H9 (cell line): ENCODE data around the gene RCAN1. TPM values are rescaled to one million over a fixed set of nuclear protein-coding genes. Genes with fewer than 3 reads are reported as not detected.

Source experiments
- DNase-seq: peaks from one replicate; pipeline ENCODE4 v3.0.0-alpha.2; 2017
- H2AFZ ChIP-seq: one replicate; pipeline ENCODE4 v1.6.1; 2013; ENCODE audit warnings: mild to moderate bottlenecking, low read length, control low read depth, moderate library complexity
- H2AK5ac ChIP-seq: 2 replicates; pipeline ENCODE4 v1.6.1; 2013; ENCODE audit warnings: low read length, control low read depth, mixed read lengths; ENCODE audit not compliant: insufficient read length
- H2BK120ac ChIP-seq: one replicate; pipeline ENCODE4 v1.6.1; 2013; ENCODE audit warnings: low read depth, mild to moderate bottlenecking, low read length, control low read depth, inconsistent platforms; ENCODE audit not compliant: poor library complexity, severe bottlenecking
- H2BK12ac ChIP-seq: 2 replicates; pipeline ENCODE4 v1.6.1; 2013; ENCODE audit warnings: low read length, control low read depth, mixed read lengths, low read depth; ENCODE audit not compliant: insufficient read length
- H2BK15ac ChIP-seq: 2 replicates; pipeline ENCODE4 v1.6.1; 2013; ENCODE audit warnings: low read depth, low read length, control low read depth
- H2BK20ac ChIP-seq: one replicate; pipeline ENCODE4 v1.6.1; 2013; ENCODE audit warnings: low read depth, mild to moderate bottlenecking, low read length, control low read depth, inconsistent platforms; ENCODE audit not compliant: poor library complexity, severe bottlenecking
- H2BK5ac ChIP-seq: 2 replicates; pipeline ENCODE4 v1.6.1; 2013; ENCODE audit warnings: low read length, control low read depth, mixed read lengths; ENCODE audit not compliant: insufficient read length
- H3K14ac ChIP-seq: 2 replicates; pipeline ENCODE4 v1.6.1; 2013; ENCODE audit warnings: low read length, control low read depth; ENCODE audit not compliant: insufficient read depth
- H3K18ac ChIP-seq: 2 replicates; pipeline ENCODE4 v1.6.1; 2013; ENCODE audit warnings: low read depth, mild to moderate bottlenecking, mixed read lengths, low read length, control low read depth; ENCODE audit not compliant: insufficient read length
- H3K23ac ChIP-seq: 2 replicates; pipeline ENCODE4 v1.6.1; 2013; ENCODE audit warnings: low read length, control low read depth, mixed read lengths, low read depth; ENCODE audit not compliant: insufficient read length
- H3K23me2 ChIP-seq: 2 replicates; pipeline ENCODE4 v1.6.1; 2013; ENCODE audit warnings: low read depth, mild to moderate bottlenecking, mixed read lengths, low read length, control low read depth; ENCODE audit not compliant: insufficient read length, poor library complexity, severe bottlenecking
- H3K27ac ChIP-seq: 2 replicates; pipeline ENCODE4 v1.5.1; 2013; ENCODE audit warnings: low read length, control low read depth, mixed read lengths, low read depth; ENCODE audit not compliant: insufficient read length
- H3K27me3 ChIP-seq: 2 replicates; pipeline ENCODE4 v1.6.1; 2013; ENCODE audit warnings: low read length, control low read depth, inconsistent platforms; ENCODE audit not compliant: insufficient read depth
- H3K4ac ChIP-seq: 2 replicates; pipeline ENCODE4 v1.6.1; 2013; ENCODE audit warnings: low read depth, mild to moderate bottlenecking, control low read depth, inconsistent platforms, low read length, moderate library complexity
- H3K4me1 ChIP-seq: 2 replicates; pipeline ENCODE4 v1.6.1; 2013; ENCODE audit warnings: low read length, control low read depth, inconsistent platforms; ENCODE audit not compliant: insufficient read depth
- H3K4me2 ChIP-seq: 2 replicates; pipeline ENCODE4 v1.6.1; 2013; ENCODE audit warnings: low read length, control low read depth, mixed read lengths; ENCODE audit not compliant: insufficient read length, insufficient read depth
- H3K56ac ChIP-seq: 2 replicates; pipeline ENCODE4 v1.6.1; 2013; ENCODE audit warnings: low read depth, mild to moderate bottlenecking, mixed read lengths, low read length, control low read depth; ENCODE audit not compliant: insufficient read length
- H3K79me1 ChIP-seq: 2 replicates; pipeline ENCODE4 v1.6.1; 2013; ENCODE audit warnings: low read depth, mild to moderate bottlenecking, moderate library complexity, low read length, control low read depth, inconsistent platforms; ENCODE audit not compliant: insufficient read depth, poor library complexity, severe bottlenecking
- H3K79me2 ChIP-seq: 2 replicates; pipeline ENCODE4 v1.6.1; 2013; ENCODE audit warnings: low read length, control low read depth, inconsistent platforms; ENCODE audit not compliant: insufficient read depth
- H3K9ac ChIP-seq: 2 replicates; pipeline ENCODE4 v1.6.1; 2013; ENCODE audit warnings: low read length, control low read depth, mixed read lengths; ENCODE audit not compliant: insufficient read length; ENCODE audit errors: extremely low read depth
- H3K9me3 ChIP-seq: one replicate; pipeline ENCODE4 v1.6.1; 2013; ENCODE audit warnings: low read depth, low read length, inconsistent platforms; ENCODE audit not compliant: control insufficient read depth
- H3T11ph ChIP-seq: one replicate; pipeline ENCODE4 v1.6.1; 2013; ENCODE audit warnings: mild to moderate bottlenecking, low read length, control low read depth, inconsistent platforms
- H4K20me1 ChIP-seq: one replicate; pipeline ENCODE4 v1.6.1; 2013; ENCODE audit not compliant: control insufficient read depth, insufficient read length, insufficient read depth
- H4K5ac ChIP-seq: 2 replicates; pipeline ENCODE4 v1.6.1; 2013; ENCODE audit warnings: low read depth, mild to moderate bottlenecking, mixed read lengths, low read length, control low read depth; ENCODE audit not compliant: insufficient read length
- H4K8ac ChIP-seq: replicated peaks from 2 replicates; pipeline ENCODE4 v1.6.1; 2013; ENCODE audit warnings: low read length, control low read depth, mixed read lengths, low read depth; ENCODE audit not compliant: insufficient read length
- H4K91ac ChIP-seq: 2 replicates; pipeline ENCODE4 v1.6.1; 2013; ENCODE audit warnings: low read depth, mild to moderate bottlenecking, moderate library complexity, mixed read lengths, low read length, control low read depth; ENCODE audit not compliant: insufficient read length
- H3K27ac Mint-ChIP-seq, 3 experiments: 2 replicates in 2 of 3; 3 replicates in 1 of 3; pipeline ENCODE4 v1.8.0; 2020 to 2021; ENCODE audit warnings: mixed read lengths in 3 of 3, mild to moderate bottlenecking in 1 of 3, moderate library complexity in 1 of 3
- H3K27me3 Mint-ChIP-seq: 2 replicates; pipeline ENCODE4 v1.8.0; 2021; ENCODE audit warnings: low read depth, mild to moderate bottlenecking, moderate library complexity, mixed read lengths
- H3K36me3 Mint-ChIP-seq, 3 experiments: 2 replicates in 2 of 3; 3 replicates in 1 of 3; pipeline ENCODE4 v1.8.0; 2020 to 2021; ENCODE audit warnings: low read depth in 3 of 3, mixed read lengths in 3 of 3; ENCODE audit not compliant: insufficient read depth in 1 of 3
- H3K4me1 Mint-ChIP-seq, 2 experiments: 2 replicates each; pipeline ENCODE4 v1.8.0; 2020; ENCODE audit warnings: mixed read lengths in 2 of 2
- H3K4me3 Mint-ChIP-seq, 2 experiments: 2 replicates in 1 of 2; 3 replicates in 1 of 2; pipeline ENCODE4 v1.8.0; 2020 to 2021; ENCODE audit warnings: mild to moderate bottlenecking in 2 of 2, mixed read lengths in 2 of 2, moderate library complexity in 1 of 2
- H3K9me3 Mint-ChIP-seq, 2 experiments: 2 replicates in 1 of 2; 3 replicates in 1 of 2; pipeline ENCODE4 v1.8.0; 2020; ENCODE audit warnings: mild to moderate bottlenecking in 2 of 2, mixed read lengths in 2 of 2, moderate library complexity in 1 of 2
- CTCF ChIP-seq: fragments of 200-600 bp; sonication (generic); conservative IDR thresholded peaks from 3 replicates; pipeline ENCODE4 v1.8.0; 2021; ENCODE audit warnings: antibody characterized with exemption, mild to moderate bottlenecking
- WGBS: extraction: QIAGEN DNeasy Blood & Tissue Kit; methylation state at CpG from one replicate; pipeline ENCODE4 v1.1.7; 2013; ENCODE audit warnings: missing lambda C conversion rate, low lambda C conversion rate, mixed read lengths; ENCODE audit not compliant: insufficient read length; ENCODE audit errors: extremely low coverage; 5-methylcytosine and 5-hydroxymethylcytosine counted together
- total RNA-seq: library from RNA; stranded (reverse); gene quantifications from 2 replicates; pipeline ENCODE4 v1.2.1, GENCODE V29; 2021

The RCAN1 gene
- total RNA-seq, 1 experiment from 2014 or later = 7.0 TPM

- H3K23me2 ChIP-seq = no peaks in the 10 kb centered on the region
- no peak overlapping the region for H2BK15ac ChIP-seq
- H3K79me2 ChIP-seq = no peaks in the 10 kb centered on the region
- WGBS = no CpG with 5 or more reads among the region's 10 CpGs
- no peaks in the 10 kb centered on the region for H3K79me1 ChIP-seq
- H3K4me1 ChIP-seq = peaks cover 4% of the 10 kb centered on the region
- no peaks in the 10 kb centered on the region for H3K27me3 ChIP-seq
- peaks cover 6% of the 10 kb centered on the region for H3K27me3 Mint-ChIP-seq
- no peaks in the 10 kb centered on the region for H4K20me1 ChIP-seq
- H3K14ac ChIP-seq = no peak overlapping the region
- peak overlapping the region; percentile 44 for H3K27ac ChIP-seq
- H3K27ac Mint-ChIP-seq = peak overlapping the region in 2 of 3 experiments; percentile 90 to 92; a peak in 4 of 7 replicates
- no peak overlapping the region for H3T11ph ChIP-seq
- H3K4me3 Mint-ChIP-seq = no peak overlapping the region
- no peak overlapping the region for H4K91ac ChIP-seq
- H3K4ac ChIP-seq = no peak overlapping the region
- H2BK5ac ChIP-seq = no peak overlapping the region
- peak; percentile 64 for DNase-seq
- no peak overlapping the region for H4K8ac ChIP-seq
- peaks cover 0 to 2% of the 10 kb centered on the region in 2 experiments; a peak in 1 of 5 replicates for H3K9me3 Mint-ChIP-seq
- no peaks in the 10 kb centered on the region for H3K9me3 ChIP-seq
- no peak for TF ChIP-seq CTCF
- no peak overlapping the region for H2BK20ac ChIP-seq
- H4K5ac ChIP-seq = no peak overlapping the region
- H3K56ac ChIP-seq = no peak overlapping the region
- H3K18ac ChIP-seq = peak overlapping the region; percentile 36
- no peak overlapping the region for H3K23ac ChIP-seq
- no peaks in the 10 kb centered on the region for H3K36me3 Mint-ChIP-seq
- no peak overlapping the region for H3K9ac ChIP-seq
- H3K4me2 ChIP-seq = peak overlapping the region; percentile 0
- peaks cover 56 to 59% of the 10 kb centered on the region in 2 experiments for H3K4me1 Mint-ChIP-seq
- no peak overlapping the region for H2BK120ac ChIP-seq
- H2BK12ac ChIP-seq = no peak overlapping the region
- no peak overlapping the region for H2AFZ ChIP-seq
- no peak overlapping the region for H2AK5ac ChIP-seq
Measured at GRCh38 chr21:34526618-34527290, 88.2 kb downstream of the RCAN1 start.
